HFFc6 (cell line): ENCODE measurements around the gene ZNF213. TPM values are rescaled to one million over a fixed set of nuclear protein-coding genes. Genes with fewer than 3 reads are reported as not detected.

Experiments
- DNase-seq: peaks from one replicate; pipeline ENCODE4 v3.0.0-alpha.2; 2018
- H3K27ac Mint-ChIP-seq: 2 replicates; pipeline ENCODE4 v1.8.0; 2020; ENCODE audit warnings: mild to moderate bottlenecking, mixed read lengths
- H3K27me3 Mint-ChIP-seq: 2 replicates; pipeline ENCODE4 v1.8.0; 2021; ENCODE audit warnings: mild to moderate bottlenecking, moderate library complexity, mixed read lengths; ENCODE audit not compliant: insufficient read depth
- H3K36me3 Mint-ChIP-seq: 2 replicates; pipeline ENCODE4 v1.8.0; 2021; ENCODE audit warnings: low read depth, mixed read lengths
- H3K4me1 Mint-ChIP-seq: 2 replicates; pipeline ENCODE4 v1.8.0; 2020; ENCODE audit warnings: low read depth, mixed read lengths
- H3K4me3 Mint-ChIP-seq: 2 replicates; pipeline ENCODE4 v1.8.0; 2020; ENCODE audit warnings: mild to moderate bottlenecking, moderate library complexity, mixed read lengths
- H3K9me3 Mint-ChIP-seq: 2 replicates; pipeline ENCODE4 v1.8.0; 2020; ENCODE audit warnings: mild to moderate bottlenecking, mixed read lengths
- total RNA-seq, 6 experiments: library from RNA; stranded (reverse); fragmentation: NEBNext Ultra II Directional; extraction: Animal tissue kit (Norgen Biotek cat#: 25700); gene quantifications; 2 replicates in 1 of 6; 3 replicates in 5 of 6; pipeline ENCODE4 v1.2.3, GENCODE V29; 2021
- TF ChIP-seq, protein P1 (sequence below): fragments of 200-600 bp; sonication (generic); IDR thresholded peaks from 2 replicates; pipeline ENCODE4 v1.5.0; 2021; ENCODE audit warnings: antibody characterized with exemption, mild to moderate bottlenecking

ZNF213 gene
- total RNA-seq, 6 experiments from 2014 or later, result 5.9 to 7.3 (median 6.9) TPM

DNA sequence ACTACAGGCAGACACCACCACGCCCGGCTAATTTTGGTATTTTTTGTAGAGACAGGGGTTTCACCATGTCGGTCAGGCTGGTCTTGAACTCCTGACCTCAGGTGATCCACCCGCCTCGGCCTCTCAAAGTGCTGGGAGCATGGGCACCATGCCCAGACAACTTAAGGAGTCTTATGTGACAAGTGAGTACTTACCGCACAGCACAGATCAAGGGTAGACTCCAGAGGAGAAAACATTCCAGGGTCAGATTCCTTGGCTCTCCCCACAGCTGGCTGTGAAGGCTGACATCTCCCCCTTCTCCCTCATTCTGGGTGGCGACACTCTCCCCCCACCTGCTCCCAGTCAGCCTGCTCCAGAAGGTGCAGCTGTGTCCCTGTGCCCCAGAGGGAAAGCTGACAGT lies 46.4 kb upstream of the ZNF213 start:
- DNase-seq, result no peak
- H3K27me3 Mint-ChIP-seq, result peaks cover 27% of the 10 kb centered on the region

DNA sequence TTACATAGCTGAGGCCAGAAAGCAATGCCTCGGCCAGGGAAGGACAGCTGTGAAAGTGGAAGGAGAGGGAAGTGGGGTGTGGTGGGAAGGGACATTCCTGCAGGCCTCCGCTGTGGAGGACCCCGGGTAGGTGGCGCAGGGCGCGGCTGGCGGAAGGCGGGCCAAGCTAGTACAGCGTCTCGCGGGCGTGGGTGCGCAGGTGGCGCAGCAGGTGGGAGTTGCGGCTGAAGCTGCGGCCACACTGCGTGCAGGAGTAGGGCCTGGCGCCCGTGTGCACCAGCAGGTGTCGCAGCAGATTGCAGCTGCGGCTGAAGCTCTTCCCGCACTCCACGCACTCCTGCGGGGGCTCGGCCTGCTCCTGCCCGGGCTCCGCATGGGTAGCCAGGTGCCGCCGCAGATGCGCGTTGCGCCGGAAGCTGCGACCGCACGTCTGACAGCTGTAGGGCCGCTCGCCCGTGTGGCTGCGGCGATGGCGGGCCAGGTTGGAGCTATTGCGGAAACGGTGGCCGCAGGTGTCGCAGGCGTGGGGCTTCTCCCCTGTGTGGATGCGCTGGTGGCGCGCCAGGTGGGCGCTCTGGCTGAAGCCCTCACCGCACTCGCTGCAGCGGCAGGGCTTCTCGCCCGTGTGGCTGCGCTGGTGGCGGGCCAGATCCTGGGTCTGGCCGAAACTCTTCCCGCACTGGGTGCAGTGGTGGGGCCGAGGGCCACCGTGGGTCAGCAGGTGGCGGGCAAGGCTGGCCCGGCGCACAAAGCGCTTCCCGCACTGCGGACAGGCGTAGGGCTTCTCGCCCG lies 45.7 kb upstream of the ZNF213 start:
- Mint-ChIP-seq H3K4me1 (peaks cover 6% of the 10 kb centered on the region; the same call in 1 of the 2 replicates), H3K27ac (no peak overlapping the region), H3K4me3 (no peak overlapping the region), H3K27me3 (peaks cover 27% of the 10 kb centered on the region), H3K36me3 (no peaks in the 10 kb centered on the region), H3K9me3 (no peaks in the 10 kb centered on the region)
- TF ChIP-seq, protein P1, sequence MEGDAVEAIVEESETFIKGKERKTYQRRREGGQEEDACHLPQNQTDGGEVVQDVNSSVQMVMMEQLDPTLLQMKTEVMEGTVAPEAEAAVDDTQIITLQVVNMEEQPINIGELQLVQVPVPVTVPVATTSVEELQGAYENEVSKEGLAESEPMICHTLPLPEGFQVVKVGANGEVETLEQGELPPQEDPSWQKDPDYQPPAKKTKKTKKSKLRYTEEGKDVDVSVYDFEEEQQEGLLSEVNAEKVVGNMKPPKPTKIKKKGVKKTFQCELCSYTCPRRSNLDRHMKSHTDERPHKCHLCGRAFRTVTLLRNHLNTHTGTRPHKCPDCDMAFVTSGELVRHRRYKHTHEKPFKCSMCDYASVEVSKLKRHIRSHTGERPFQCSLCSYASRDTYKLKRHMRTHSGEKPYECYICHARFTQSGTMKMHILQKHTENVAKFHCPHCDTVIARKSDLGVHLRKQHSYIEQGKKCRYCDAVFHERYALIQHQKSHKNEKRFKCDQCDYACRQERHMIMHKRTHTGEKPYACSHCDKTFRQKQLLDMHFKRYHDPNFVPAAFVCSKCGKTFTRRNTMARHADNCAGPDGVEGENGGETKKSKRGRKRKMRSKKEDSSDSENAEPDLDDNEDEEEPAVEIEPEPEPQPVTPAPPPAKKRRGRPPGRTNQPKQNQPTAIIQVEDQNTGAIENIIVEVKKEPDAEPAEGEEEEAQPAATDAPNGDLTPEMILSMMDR, result no peak
- no peak for DNase-seq

More for the DNA sequence above, 46.4 kb upstream of the ZNF213 start:
- no peak overlapping the region for H3K4me3 Mint-ChIP-seq
- TF ChIP-seq, protein P1, result no peak
- no peak overlapping the region for H3K27ac Mint-ChIP-seq
- H3K4me1 Mint-ChIP-seq, result peaks cover 6% of the 10 kb centered on the region; the same call in 1 of the 2 replicates
- H3K36me3 Mint-ChIP-seq, result no peaks in the 10 kb centered on the region
- no peaks in the 10 kb centered on the region for H3K9me3 Mint-ChIP-seq

DNA sequence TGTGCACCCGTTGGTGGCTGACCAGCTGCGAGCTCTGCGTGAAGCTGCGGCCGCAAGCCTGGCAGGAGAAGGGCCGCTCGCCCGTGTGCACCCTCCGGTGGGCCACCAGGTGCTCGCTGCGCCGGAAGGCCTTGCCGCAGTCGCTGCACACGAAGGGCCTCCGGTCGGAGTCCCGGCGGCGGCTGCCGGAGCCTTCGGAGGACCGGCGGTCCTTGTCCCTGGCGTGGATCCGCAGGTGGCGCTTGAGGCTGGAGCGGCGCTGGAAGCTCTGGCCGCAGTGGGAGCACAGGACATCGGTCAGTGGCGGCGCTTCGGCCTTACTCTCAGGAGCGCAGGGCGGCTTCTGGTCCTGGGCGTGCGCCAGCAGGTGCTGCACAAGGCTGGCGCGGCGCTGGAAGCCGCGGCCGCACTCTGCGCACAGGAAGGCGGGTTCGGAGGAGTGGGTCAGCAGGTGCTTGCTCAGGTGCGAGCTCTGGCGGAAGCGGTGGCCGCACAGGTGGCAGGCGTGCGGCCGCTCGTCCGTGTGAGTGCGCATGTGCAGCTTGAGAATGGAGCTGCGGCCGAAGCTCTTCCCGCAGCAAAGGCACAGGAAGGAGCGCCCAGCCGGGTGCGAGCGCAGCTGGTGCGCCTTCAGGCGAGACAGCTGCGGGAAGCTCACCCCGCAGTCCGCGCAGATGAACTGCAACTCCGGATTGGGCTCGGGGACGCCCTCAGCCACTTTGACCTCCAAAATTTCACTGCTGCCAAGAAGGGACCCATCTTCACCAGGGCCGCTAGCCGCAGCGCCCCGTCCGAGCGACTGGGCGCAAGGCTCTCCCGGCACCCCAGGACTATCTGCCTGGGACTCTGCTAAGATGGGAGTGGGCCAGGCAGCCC lies 44.9 kb upstream of the ZNF213 start:
- Mint-ChIP-seq H3K4me3 (no peak overlapping the region), H3K27ac (no peak overlapping the region), H3K27me3 (peaks cover 26% of the 10 kb centered on the region), H3K4me1 (peaks cover 6% of the 10 kb centered on the region; the same call in 1 of the 2 replicates), H3K9me3 (no peaks in the 10 kb centered on the region), H3K36me3 (no peaks in the 10 kb centered on the region)
- TF ChIP-seq, protein P1, result no peak
- no peak for DNase-seq

DNA sequence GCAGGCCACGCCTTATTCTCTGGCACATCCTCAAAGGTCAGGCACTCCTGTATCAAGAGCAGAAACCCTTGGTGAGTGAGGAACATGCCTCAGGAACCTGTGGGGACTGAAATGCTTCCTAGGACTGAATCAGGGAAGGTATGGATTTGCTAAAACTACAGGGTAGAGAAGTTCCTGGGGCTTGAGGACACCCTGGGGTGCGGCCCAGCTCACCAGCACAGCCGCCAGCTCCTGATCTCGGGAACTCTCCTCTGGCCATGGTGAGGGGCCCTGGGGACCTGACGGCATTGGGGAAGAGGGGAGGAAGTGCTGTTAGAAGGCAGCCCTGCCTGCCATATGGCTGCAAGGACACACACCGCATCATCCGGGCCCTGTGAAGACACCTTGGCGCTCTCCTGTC lies 43.3 kb upstream of the ZNF213 start:
- TF ChIP-seq, protein P1, result no peak
- no peak overlapping the region for H3K4me3 Mint-ChIP-seq
- no peak overlapping the region for H3K27ac Mint-ChIP-seq
- no peak for DNase-seq
- no peaks in the 10 kb centered on the region for H3K36me3 Mint-ChIP-seq
- peaks cover 25% of the 10 kb centered on the region for H3K27me3 Mint-ChIP-seq
- peaks cover 6% of the 10 kb centered on the region; the same call in 1 of the 2 replicates for H3K4me1 Mint-ChIP-seq
- H3K9me3 Mint-ChIP-seq, result no peaks in the 10 kb centered on the region

DNA sequence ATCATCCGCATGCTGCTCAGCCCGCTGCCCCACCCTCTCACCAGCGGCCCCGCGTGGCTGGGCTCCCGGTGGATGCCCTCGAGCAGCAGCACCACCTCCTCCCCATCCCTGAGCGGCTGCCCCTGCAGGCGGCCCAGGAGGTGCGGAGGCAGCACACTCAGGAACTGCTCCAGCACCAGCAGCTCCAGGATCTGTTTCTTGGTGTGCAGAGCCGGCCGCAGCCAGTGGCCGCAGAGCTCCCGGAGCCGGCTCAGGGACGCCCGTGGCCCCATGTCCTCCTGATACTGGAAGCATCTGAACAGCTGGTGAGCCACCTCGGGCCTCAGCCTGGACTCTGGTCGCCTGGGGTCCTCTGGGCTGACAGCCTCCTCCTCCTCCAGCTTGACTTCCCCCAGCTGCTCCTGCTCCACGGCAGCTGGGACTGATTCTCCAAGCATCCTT lies 42.3 kb upstream of the ZNF213 start:
- H3K9me3 Mint-ChIP-seq, result no peaks in the 10 kb centered on the region
- H3K27ac Mint-ChIP-seq, result no peak overlapping the region
- peaks cover 7% of the 10 kb centered on the region; the same call in 1 of the 2 replicates for H3K4me1 Mint-ChIP-seq
- H3K4me3 Mint-ChIP-seq, result no peak overlapping the region
- TF ChIP-seq, protein P1, result no peak
- no peak for DNase-seq
- H3K27me3 Mint-ChIP-seq, result peaks cover 26% of the 10 kb centered on the region
- H3K36me3 Mint-ChIP-seq, result no peaks in the 10 kb centered on the region
